HepG2 (cell line): Measurements from ENCODE around the gene C18orf63. TPM values are rescaled to one million over a fixed set of nuclear protein-coding genes. Genes with fewer than 3 reads are reported as not detected.
A peak's percentile ranks its signal among the peaks of the same experiment; 100 is the strongest.

ENCODE experiments used
- AHDC1 ChIP-seq: sonication (generic); formaldehyde crosslinking; IDR thresholded peaks from 2 replicates; pipeline ENCODE4 v1.5.1; 2020; ENCODE audit warnings: mild to moderate bottlenecking, missing genetic modification reagents, borderline replicate concordance
- CCDC6 ChIP-seq: sonication (generic); formaldehyde crosslinking; IDR thresholded peaks from 2 replicates; pipeline ENCODE4 v1.8.1; 2022; ENCODE audit warnings: mild to moderate bottlenecking, missing genetic modification reagents, moderate library complexity
- CENPX ChIP-seq: sonication (generic); formaldehyde crosslinking; IDR thresholded peaks from 2 replicates; pipeline ENCODE4 v1.9.0; 2021; ENCODE audit warnings: mild to moderate bottlenecking, missing genetic modification reagents, moderate library complexity
- HMG20B ChIP-seq: conservative IDR thresholded peaks from 2 replicates; pipeline ENCODE4 v1.6.1; 2016; ENCODE audit warnings: missing genetic modification reagents, missing compliant biosample characterization
- KLF16 ChIP-seq, 2 experiments: sonication (generic) in 1 of 2; formaldehyde crosslinking in 1 of 2; IDR thresholded peaks; 2 replicates each; pipeline versions ENCODE4 v1.6.1 to v1.8.0; 2016 to 2023; ENCODE audit warnings: missing genetic modification reagents in 2 of 2, missing compliant biosample characterization in 1 of 2
- MED8 ChIP-seq: sonication (generic); formaldehyde crosslinking; IDR thresholded peaks from 2 replicates; pipeline ENCODE4 v1.8.1; 2023; ENCODE audit warnings: mild to moderate bottlenecking, missing genetic modification reagents; ENCODE audit not compliant: insufficient replicate concordance
- MTA1 ChIP-seq: sonication (generic); formaldehyde crosslinking; IDR thresholded peaks from 2 replicates; pipeline ENCODE4 v1.4.0; 2020; ENCODE audit warnings: missing genetic modification reagents, mild to moderate bottlenecking, borderline replicate concordance
- PITX1 ChIP-seq: sonication (generic); formaldehyde crosslinking; IDR thresholded peaks from 2 replicates; pipeline ENCODE4 v1.5.1; 2020; ENCODE audit warnings: mild to moderate bottlenecking, missing genetic modification reagents
- RXRA ChIP-seq: sonication (generic); formaldehyde crosslinking; IDR thresholded peaks from 2 replicates; pipeline ENCODE4 v1.5.1; 2020; ENCODE audit warnings: missing genetic modification reagents
- TGIF2 ChIP-seq: IDR thresholded peaks from 2 replicates; pipeline ENCODE4 v1.6.1; 2016; ENCODE audit warnings: control low read depth, missing compliant biosample characterization
- ZBTB3 ChIP-seq: sonication (generic); formaldehyde crosslinking; IDR thresholded peaks from 2 replicates; pipeline ENCODE4 v1.4.0; 2020; ENCODE audit warnings: low read depth, mild to moderate bottlenecking, moderate library complexity, missing genetic modification reagents, borderline replicate concordance
- ZBTB7B ChIP-seq: sonication (generic); formaldehyde crosslinking; IDR thresholded peaks from 2 replicates; pipeline ENCODE4 v1.4.0; 2020; ENCODE audit warnings: missing genetic modification reagents
- ZNF569 ChIP-seq: sonication (generic); formaldehyde crosslinking; IDR thresholded peaks from 2 replicates; pipeline ENCODE4 v1.5.0; 2020; ENCODE audit warnings: mild to moderate bottlenecking, missing genetic modification reagents, moderate library complexity, borderline replicate concordance
- ZNF598 ChIP-seq: sonication (generic); formaldehyde crosslinking; IDR thresholded peaks from 2 replicates; pipeline ENCODE4 v1.5.1; 2020; ENCODE audit warnings: mild to moderate bottlenecking, missing genetic modification reagents, borderline replicate concordance
- ZNF614 ChIP-seq: IDR thresholded peaks from 2 replicates; pipeline ENCODE4 v1.6.1; 2018; ENCODE audit warnings: missing biosample characterization, missing genetic modification reagents, inconsistent platforms, borderline replicate concordance
- ZNF792 ChIP-seq: IDR thresholded peaks from 2 replicates; pipeline ENCODE4 v1.6.1; 2016
- ZNF879 ChIP-seq: sonication (generic); formaldehyde crosslinking; IDR thresholded peaks from 2 replicates; pipeline ENCODE4 v1.8.1; 2023; ENCODE audit warnings: missing genetic modification reagents
- ZSCAN9 ChIP-seq: IDR thresholded peaks from 2 replicates; pipeline ENCODE4 v1.6.1; 2016; ENCODE audit warnings: borderline replicate concordance
- polyA plus RNA-seq, 8 experiments: library from polyadenylated mRNA; depleted of rRNA in 3 of 8; stranded (reverse) in 7 of 8; unstranded in 1 of 8; fragments of >200 nt; fragmentation: Illumina TruSeq in 4 of 8; extraction: Trizol in 4 of 8; gene quantifications; 2 replicates each; pipeline versions ENCODE4 v1.2.1 to v1.2.3, GENCODE V29; 2011 to 2016; ENCODE audit warnings: low read depth in 4 of 8, missing spikeins in 1 of 8, mixed read lengths in 1 of 8; ENCODE audit not compliant: insufficient read depth in 1 of 8
- total RNA-seq, 5 experiments: library from RNA; depleted of rRNA; stranded (reverse); fragments of >200 nt; fragmentation: Illumina TruSeq; extraction: Trizol; gene quantifications; 2 replicates each; pipeline ENCODE4 v1.2.3, GENCODE V29; 2016; ENCODE audit warnings: low read depth in 1 of 5
- TF ChIP-seq, protein P1 (sequence below): sonication (generic); formaldehyde crosslinking; IDR thresholded peaks from 2 replicates; pipeline ENCODE4 v1.8.0; 2022; ENCODE audit warnings: missing genetic modification reagents, mild to moderate bottlenecking, borderline replicate concordance
- TF ChIP-seq, protein P2 (sequence below): sonication (generic); formaldehyde crosslinking; IDR thresholded peaks from 2 replicates; pipeline ENCODE4 v1.8.0; 2022; ENCODE audit warnings: mild to moderate bottlenecking, missing genetic modification reagents
- TF ChIP-seq, protein P3 (sequence below): IDR thresholded peaks from 2 replicates; pipeline ENCODE4 v1.6.1; 2016; ENCODE audit warnings: low read depth, control low read depth

Gene C18orf63
- total and polyA plus RNA-seq, 2 of the 13 experiments (the other 11 are each of a cell fraction or from before 2014, with no cell fraction given), result 0.01 TPM; not detected in 1

DNA sequence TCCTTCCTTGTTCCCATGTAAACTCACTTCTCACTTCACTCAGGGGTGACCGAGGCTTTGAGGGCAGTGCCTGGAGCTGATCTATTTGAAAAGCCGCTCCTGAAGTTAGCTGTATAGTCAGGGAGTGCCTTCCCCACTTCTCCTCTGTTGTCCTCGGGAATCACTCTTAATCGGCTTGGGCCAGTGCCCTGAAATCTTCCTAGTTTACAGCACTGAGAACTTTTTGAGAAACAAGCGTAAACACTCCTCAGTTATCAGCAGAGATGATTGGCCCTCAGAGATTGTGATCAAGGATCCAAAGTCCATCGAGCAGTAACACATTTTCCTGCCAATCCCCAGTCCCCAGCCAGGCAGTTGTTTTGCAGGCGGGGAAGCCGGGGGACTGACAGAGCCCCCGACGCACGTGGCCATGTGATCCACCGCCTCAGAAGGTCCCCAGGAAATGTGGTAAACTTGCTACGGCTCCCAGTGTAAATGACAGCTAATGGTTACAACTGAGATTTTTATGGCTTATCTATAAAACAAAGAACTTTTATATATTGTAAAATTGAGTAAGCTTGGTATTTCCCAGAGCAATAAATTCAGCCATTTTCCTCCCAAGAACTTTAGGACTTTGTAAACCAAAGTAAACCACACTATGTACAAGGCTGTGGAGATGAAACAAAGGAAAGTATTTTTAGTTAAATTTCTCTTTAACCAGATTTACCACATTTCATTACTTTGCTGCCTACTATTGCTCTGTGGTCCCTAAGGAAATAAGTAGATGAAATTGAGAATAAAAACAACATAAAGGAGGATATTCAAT lies 53.5 kb downstream of the C18orf63 start (continued):
- TF ChIP-seq AHDC1 (CRISPR knock-in tag), result no peak
- TF ChIP-seq ZNF569 (CRISPR knock-in tag), result no peak
- TF ChIP-seq TGIF2 (CRISPR knock-in tag), result no peak
- TF ChIP-seq PITX1, result no peak
- TF ChIP-seq ZSCAN9 (CRISPR knock-in tag), result no peak
- TF ChIP-seq HMG20B (CRISPR knock-in tag), result no peak
- no peak for TF ChIP-seq CCDC6 (CRISPR knock-in tag)
- TF ChIP-seq, protein P1, sequence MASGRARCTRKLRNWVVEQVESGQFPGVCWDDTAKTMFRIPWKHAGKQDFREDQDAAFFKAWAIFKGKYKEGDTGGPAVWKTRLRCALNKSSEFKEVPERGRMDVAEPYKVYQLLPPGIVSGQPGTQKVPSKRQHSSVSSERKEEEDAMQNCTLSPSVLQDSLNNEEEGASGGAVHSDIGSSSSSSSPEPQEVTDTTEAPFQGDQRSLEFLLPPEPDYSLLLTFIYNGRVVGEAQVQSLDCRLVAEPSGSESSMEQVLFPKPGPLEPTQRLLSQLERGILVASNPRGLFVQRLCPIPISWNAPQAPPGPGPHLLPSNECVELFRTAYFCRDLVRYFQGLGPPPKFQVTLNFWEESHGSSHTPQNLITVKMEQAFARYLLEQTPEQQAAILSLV, result no peak
- TF ChIP-seq ZNF792 (CRISPR knock-in tag), result no peak
- TF ChIP-seq MTA1, result 0 out of 2 replicates have a peak, but pooled peaks have one; percentile 36
- no peak for TF ChIP-seq ZNF879 (CRISPR knock-in tag)
- 0 out of 4 replicates have a peak, but pooled peaks of 1 of the 2 experiments have one; percentile 50 for TF ChIP-seq KLF16 (CRISPR knock-in tag; IDR thresholded peaks at IDR 0.05)
- TF ChIP-seq, protein P2, sequence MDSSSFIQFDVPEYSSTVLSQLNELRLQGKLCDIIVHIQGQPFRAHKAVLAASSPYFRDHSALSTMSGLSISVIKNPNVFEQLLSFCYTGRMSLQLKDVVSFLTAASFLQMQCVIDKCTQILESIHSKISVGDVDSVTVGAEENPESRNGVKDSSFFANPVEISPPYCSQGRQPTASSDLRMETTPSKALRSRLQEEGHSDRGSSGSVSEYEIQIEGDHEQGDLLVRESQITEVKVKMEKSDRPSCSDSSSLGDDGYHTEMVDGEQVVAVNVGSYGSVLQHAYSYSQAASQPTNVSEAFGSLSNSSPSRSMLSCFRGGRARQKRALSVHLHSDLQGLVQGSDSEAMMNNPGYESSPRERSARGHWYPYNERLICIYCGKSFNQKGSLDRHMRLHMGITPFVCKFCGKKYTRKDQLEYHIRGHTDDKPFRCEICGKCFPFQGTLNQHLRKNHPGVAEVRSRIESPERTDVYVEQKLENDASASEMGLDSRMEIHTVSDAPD, result no peak
- TF ChIP-seq, protein P3, sequence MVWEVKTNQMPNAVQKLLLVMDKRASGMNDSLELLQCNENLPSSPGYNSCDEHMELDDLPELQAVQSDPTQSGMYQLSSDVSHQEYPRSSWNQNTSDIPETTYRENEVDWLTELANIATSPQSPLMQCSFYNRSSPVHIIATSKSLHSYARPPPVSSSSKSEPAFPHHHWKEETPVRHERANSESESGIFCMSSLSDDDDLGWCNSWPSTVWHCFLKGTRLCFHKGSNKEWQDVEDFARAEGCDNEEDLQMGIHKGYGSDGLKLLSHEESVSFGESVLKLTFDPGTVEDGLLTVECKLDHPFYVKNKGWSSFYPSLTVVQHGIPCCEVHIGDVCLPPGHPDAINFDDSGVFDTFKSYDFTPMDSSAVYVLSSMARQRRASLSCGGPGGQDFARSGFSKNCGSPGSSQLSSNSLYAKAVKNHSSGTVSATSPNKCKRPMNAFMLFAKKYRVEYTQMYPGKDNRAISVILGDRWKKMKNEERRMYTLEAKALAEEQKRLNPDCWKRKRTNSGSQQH (CRISPR knock-in tag), result no peak
- no peak for TF ChIP-seq ZNF598 (CRISPR knock-in tag)
- no peak for TF ChIP-seq ZBTB3 (CRISPR knock-in tag)
- TF ChIP-seq ZNF614 (CRISPR knock-in tag), result no peak
- TF ChIP-seq RXRA, result no peak
- no peak for TF ChIP-seq MED8 (CRISPR knock-in tag)
- TF ChIP-seq ZBTB7B (CRISPR knock-in tag), result peak; percentile 74
- TF ChIP-seq CENPX (CRISPR knock-in tag), result no peak
